H1 (cell line): ENCODE measurements around the gene NAV2. TPM values are rescaled to one million over a fixed set of nuclear protein-coding genes. Genes with fewer than 3 reads are reported as not detected.
A peak's percentile ranks its signal among the peaks of the same experiment; 100 is the strongest.

Experiments used
- CTCF ChIA-PET: fragments of 300-600 bp; sonication (Branson Sonifier 250); formaldehyde crosslinking; loops from one replicate; lab custom pipeline; 2021; ENCODE audit not compliant: partially characterized antibody; lab: Charles Lee
- POLR2A ChIA-PET: fragments of 300-600 bp; sonication (Branson Sonifier 250); formaldehyde crosslinking; loops from one replicate; lab custom pipeline; 2021; ENCODE audit warnings: inconsistent platforms; ENCODE audit not compliant: partially characterized antibody; lab: Charles Lee
- DNase-seq, 2 experiments: peaks; one replicate each; pipeline versions ENCODE4 v3.0.0 to v3.0.0-alpha.2; 2010 to 2022; ENCODE audit warnings: low spot score in 2 of 2, low read depth in 1 of 2, mixed read lengths in 1 of 2
- FAIRE-seq: peaks from 2 replicates; lab custom pipeline; 2011; peaks lifted over from hg19 to GRCh38; lab: Jason Lieb, UNC
- H2AFZ ChIP-seq: 2 replicates; pipeline ENCODE4 v1.8.1; 2012; ENCODE audit warnings: low read length, inconsistent platforms
- H2AK5ac ChIP-seq: 2 replicates; pipeline ENCODE4 v1.6.1; 2013; ENCODE audit warnings: low read depth, low read length
- H2BK120ac ChIP-seq: replicated peaks from 2 replicates; pipeline ENCODE3; 2013; ENCODE audit warnings: low read depth, low read length, inconsistent platforms
- H2BK12ac ChIP-seq: 2 replicates; pipeline ENCODE4 v1.6.1; 2013; ENCODE audit warnings: low read depth, low read length
- H2BK15ac ChIP-seq: 2 replicates; pipeline ENCODE4 v1.6.1; 2013; ENCODE audit warnings: low read length
- H2BK20ac ChIP-seq: 2 replicates; pipeline ENCODE4 v1.6.1; 2013; ENCODE audit warnings: low read length
- H2BK5ac ChIP-seq: 2 replicates; pipeline ENCODE4 v1.6.1; 2013; ENCODE audit warnings: low read depth, low read length
- H3K14ac ChIP-seq: 2 replicates; pipeline ENCODE4 v1.6.1; 2013; ENCODE audit warnings: inconsistent platforms; ENCODE audit not compliant: insufficient read length
- H3K18ac ChIP-seq: 2 replicates; pipeline ENCODE4 v1.6.1; 2013; ENCODE audit warnings: low read length; ENCODE audit errors: extremely low read depth
- H3K23ac ChIP-seq: 2 replicates; pipeline ENCODE4 v1.6.1; 2013; ENCODE audit warnings: inconsistent platforms; ENCODE audit not compliant: insufficient read length
- H3K23me2 ChIP-seq: 2 replicates; pipeline ENCODE4 v1.6.1; 2013; ENCODE audit warnings: low read depth, low read length
- H3K27ac ChIP-seq: 2 replicates; pipeline ENCODE4 v1.6.1; 2011; ENCODE audit warnings: low read depth, low read length, inconsistent platforms
- H3K27me3 ChIP-seq, 4 experiments: replicated peaks in 1 of 4; 1 replicate in 1 of 4; 2 replicates in 3 of 4; pipeline versions ENCODE4 v1.6.1 to v1.8.1; 2011 to 2013; ENCODE audit warnings: low read length in 3 of 4, mild to moderate bottlenecking in 3 of 4, inconsistent platforms in 2 of 4, mixed read lengths in 2 of 4, moderate library complexity in 1 of 4; ENCODE audit not compliant: control insufficient read depth in 3 of 4, insufficient read depth in 3 of 4; ENCODE audit errors: extremely low read depth in 1 of 4
- H3K36me3 ChIP-seq, 4 experiments: 2 replicates each; pipeline versions ENCODE4 v1.6.1 to v1.8.1; 2011 to 2013; ENCODE audit warnings: mild to moderate bottlenecking in 4 of 4, low read length in 3 of 4, moderate library complexity in 2 of 4, control low read depth in 1 of 4, inconsistent platforms in 1 of 4; ENCODE audit not compliant: insufficient read depth in 4 of 4, control insufficient read depth in 2 of 4
- H3K4ac ChIP-seq: replicated peaks from 2 replicates; pipeline ENCODE3; 2013; ENCODE audit warnings: low read length, low read depth, mixed read lengths, inconsistent platforms; ENCODE audit not compliant: insufficient read length
- H3K4me1 ChIP-seq, 4 experiments: replicated peaks in 1 of 4; 1 replicate in 1 of 4; 2 replicates in 3 of 4; pipeline versions ENCODE4 v1.6.1 to v1.8.1; 2011 to 2013; ENCODE audit warnings: low read length in 3 of 4, inconsistent platforms in 2 of 4, mixed read lengths in 1 of 4; ENCODE audit not compliant: insufficient read depth in 4 of 4, control insufficient read depth in 3 of 4
- H3K4me2 ChIP-seq, 2 experiments: 2 replicates each; pipeline versions ENCODE4 v1.6.1 to v1.8.1; 2011 to 2013; ENCODE audit warnings: low read depth in 2 of 2, low read length in 2 of 2, control low read depth in 1 of 2, inconsistent platforms in 1 of 2, mild to moderate bottlenecking in 1 of 2; ENCODE audit not compliant: insufficient read depth in 1 of 2
- H3K4me3 ChIP-seq, 4 experiments: fragments of 200-600, 300-600 bp in 1 of 4; sonication (generic), shearing (Covaris generic), sonication (Bioruptor Twin) in 1 of 4; 2 replicates each; pipeline versions ENCODE4 v1.5.1 to v1.8.1; 2011 to 2016; ENCODE audit warnings: low read length in 4 of 4, low read depth in 3 of 4, control low read depth in 2 of 4, inconsistent platforms in 2 of 4, mild to moderate bottlenecking in 2 of 4, mixed read lengths in 1 of 4, moderate library complexity in 1 of 4; ENCODE audit not compliant: insufficient read depth in 2 of 4; ENCODE audit errors: extremely low read depth in 1 of 4
- H3K56ac ChIP-seq: replicated peaks from 2 replicates; pipeline ENCODE3; 2013; ENCODE audit warnings: low read depth, mild to moderate bottlenecking, mixed read lengths, low read length, inconsistent platforms; ENCODE audit not compliant: insufficient read length
- H3K79me1 ChIP-seq: 2 replicates; pipeline ENCODE4 v1.6.1; 2013; ENCODE audit warnings: low read depth, low read length, control low read depth
- H3K79me2 ChIP-seq, 2 experiments: 2 replicates each; pipeline versions ENCODE4 v1.6.1 to v1.8.1; 2012 to 2013; ENCODE audit warnings: low read length in 2 of 2, mild to moderate bottlenecking in 2 of 2, inconsistent platforms in 1 of 2; ENCODE audit not compliant: insufficient read depth in 2 of 2, control insufficient read depth in 1 of 2
- H3K9ac ChIP-seq, 4 experiments: replicated peaks in 1 of 4; 1 replicate in 1 of 4; 2 replicates in 3 of 4; pipeline versions ENCODE4 v1.6.1 to v1.8.1; 2011 to 2013; ENCODE audit warnings: low read depth in 3 of 4, low read length in 3 of 4, control low read depth in 2 of 4, mild to moderate bottlenecking in 2 of 4, moderate library complexity in 2 of 4, inconsistent platforms in 1 of 4; ENCODE audit errors: extremely low read depth in 1 of 4
- H3K9me3 ChIP-seq, 2 experiments: 2 replicates each; pipeline versions ENCODE4 v1.6.1 to v1.8.1; 2012 to 2013; ENCODE audit warnings: mild to moderate bottlenecking in 2 of 2, moderate library complexity in 2 of 2, control low read depth in 1 of 2, inconsistent platforms in 1 of 2, low read depth in 1 of 2, low read length in 1 of 2, mixed read lengths in 1 of 2; ENCODE audit not compliant: insufficient read depth in 2 of 2
- H4K20me1 ChIP-seq, 2 experiments: replicated peaks in 1 of 2; 2 replicates each; pipeline versions ENCODE3 to v1.8.1; 2011 to 2013; ENCODE audit warnings: inconsistent platforms in 2 of 2, low read length in 2 of 2, mild to moderate bottlenecking in 1 of 2; ENCODE audit not compliant: insufficient read depth in 2 of 2, control insufficient read depth in 1 of 2
- H4K5ac ChIP-seq: 2 replicates; pipeline ENCODE4 v1.6.1; 2013; ENCODE audit warnings: low read length, low read depth, mixed read lengths, inconsistent platforms; ENCODE audit not compliant: insufficient read length
- H4K8ac ChIP-seq: 2 replicates; pipeline ENCODE4 v1.8.0; 2013; ENCODE audit warnings: mild to moderate bottlenecking, moderate library complexity, low read length, inconsistent platforms; ENCODE audit not compliant: insufficient read depth; ENCODE audit errors: extremely low read depth
- H4K91ac ChIP-seq: replicated peaks from 2 replicates; pipeline ENCODE3; 2013; ENCODE audit warnings: low read length, mixed read lengths, inconsistent platforms; ENCODE audit not compliant: insufficient read length
- EZH2 ChIP-seq: fragments of 200-600 bp; sonication (generic); IDR thresholded peaks from 2 replicates; pipeline ENCODE4 v1.7.1; 2012; ENCODE audit warnings: low read depth, mild to moderate bottlenecking, moderate library complexity, low read length, inconsistent platforms; ENCODE audit not compliant: severe bottlenecking
- HDAC6 ChIP-seq: IDR thresholded peaks from one replicate; pipeline ENCODE4 v1.7.1; 2012; ENCODE audit warnings: low read depth, mild to moderate bottlenecking, inconsistent platforms, low read length, moderate library complexity
- SIX5 ChIP-seq: IDR thresholded peaks from 2 replicates; pipeline ENCODE4 v1.6.1; 2011; ENCODE audit warnings: mild to moderate bottlenecking, low read depth, low read length
- ZNF274 ChIP-seq: IDR thresholded peaks from 2 replicates; pipeline ENCODE4 v1.7.0; 2012; ENCODE audit warnings: low read length, borderline replicate concordance; ENCODE audit errors: extremely low read depth
- WGBS, 2 experiments: shearing (Covaris generic) in 1 of 2; methylation state at CpG; one replicate each; pipeline versions ENCODE4 v1.1.6 to v1.1.7; 2013 to 2015; ENCODE audit warnings: low lambda C conversion rate in 2 of 2, mixed read lengths in 2 of 2, inconsistent platforms in 1 of 2, low coverage in 1 of 2, missing lambda C conversion rate in 1 of 2; ENCODE audit not compliant: insufficient replicate concordance in 2 of 2, insufficient coverage in 1 of 2, insufficient read length in 1 of 2; ENCODE audit errors: extremely low coverage in 1 of 2, missing lambda C conversion rate in 1 of 2; 5-methylcytosine and 5-hydroxymethylcytosine counted together
- polyA plus RNA-seq, 7 experiments: library from polyadenylated mRNA; depleted of rRNA in 3 of 7; stranded (reverse) in 5 of 7; unstranded in 2 of 7; fragments of >200 nt in 5 of 7; fragments of 200-250 nt in 2 of 7; gene quantifications; 1 replicate in 5 of 7; 2 replicates in 1 of 7; 4 replicates in 1 of 7; pipeline versions ENCODE4 v1.2.1 to v1.2.3, GENCODE V29; 2011 to 2013; ENCODE audit warnings: missing spikeins in 2 of 7, mixed read lengths in 2 of 7
- total RNA-seq: library from RNA; stranded (reverse); fragmentation: NEBNext Ultra II Directional; extraction: Animal tissue kit (Norgen Biotek cat#: 25700); gene quantifications from 2 replicates; pipeline ENCODE4 v1.2.1, GENCODE V29; 2021

Gene NAV2
- total and polyA plus RNA-seq, 2 of the 8 experiments (the other 6 are each of a cell fraction or from before 2014, with no cell fraction given), result 35.6 to 73.6 TPM

GRCh38 chr11:19821993-19822392 lies 109.4 kb downstream of the NAV2 start:
- H3K79me2 ChIP-seq, result peaks cover 0 to 76% of the 10 kb centered on the region in 2 experiments; a peak in 3 of 4 replicates
- no peaks in the 10 kb centered on the region for H4K20me1 ChIP-seq

More at GRCh38 chr11:19821993-19822392, 109.4 kb downstream of the NAV2 start:
- ChIA-PET CTCF (interaction anchor here (0.9 kb wide), 1 partner anchor 41 kb away, joined by 4 read pairs; no protein-coding TSS in a partner anchor), POLR2A (no interaction called here)
- peak overlapping the region; percentile 73; the same call in 1 of the 2 replicates for H2BK12ac ChIP-seq
- H3K36me3 ChIP-seq, result peaks cover 0 to 4% (median 2%) of the 10 kb centered on the region in 4 experiments; a peak in 1 of 8 replicates
- no peak for TF ChIP-seq SIX5
- TF ChIP-seq ZNF274, result no peak
- TF ChIP-seq HDAC6, result no peak
- no peak for TF ChIP-seq EZH2
- no peak overlapping the region for H3K4me3 ChIP-seq
- H2BK5ac ChIP-seq, result peak overlapping the region; percentile 69; the same call in 1 of the 2 replicates
- H3K79me1 ChIP-seq, result no peaks in the 10 kb centered on the region
- H3K23ac ChIP-seq, result no peak overlapping the region
- no peak for DNase-seq
- H3K56ac ChIP-seq, result no peak overlapping the region
- H3K18ac ChIP-seq, result peak overlapping the region; percentile 9; the same call in 1 of the 2 replicates
- no peak for FAIRE-seq
- no peak overlapping the region for H3K9ac ChIP-seq
- H2BK120ac ChIP-seq, result no peak overlapping the region
- no peak overlapping the region for H3K4ac ChIP-seq
- H3K4me2 ChIP-seq, result no peak overlapping the region
- no peak overlapping the region for H2AFZ ChIP-seq
- H4K5ac ChIP-seq, result no peak overlapping the region
- no peak overlapping the region for H2BK20ac ChIP-seq
- no peak overlapping the region for H4K8ac ChIP-seq
- peak overlapping the region; percentile 57; the same call in 1 of the 2 replicates for H3K27ac ChIP-seq
- no peaks in the 10 kb centered on the region for H3K27me3 ChIP-seq
- H3K9me3 ChIP-seq, result no peaks in the 10 kb centered on the region
- H2AK5ac ChIP-seq, result peak overlapping the region; percentile 71; the same call in 1 of the 2 replicates
- H4K91ac ChIP-seq, result peak overlapping the region; percentile 8
- H2BK15ac ChIP-seq, result peak overlapping the region; percentile 66; the same call in 1 of the 2 replicates
- peaks cover 14 to 38% (median 26%) of the 10 kb centered on the region in 4 experiments for H3K4me1 ChIP-seq
- H3K14ac ChIP-seq, result no peak overlapping the region
- H3K23me2 ChIP-seq, result peaks cover 7% of the 10 kb centered on the region; the same call in 1 of the 2 replicates
- WGBS, 2 experiments, result 96% methylated on average over 3 of the region's 3 CpGs; no CpG with 5 or more reads in 1 of the 2 experiments
